H1 (cell line): ENCODE results near the gene RELT. TPM values are rescaled to one million over a fixed set of nuclear protein-coding genes. Genes with fewer than 3 reads are reported as not detected.

Experiments used
- CTCF ChIA-PET: fragments of 300-600 bp; sonication (Branson Sonifier 250); formaldehyde crosslinking; loops from one replicate; lab custom pipeline; 2021; ENCODE audit not compliant: partially characterized antibody; lab: Charles Lee
- POLR2A ChIA-PET: fragments of 300-600 bp; sonication (Branson Sonifier 250); formaldehyde crosslinking; loops from one replicate; lab custom pipeline; 2021; ENCODE audit warnings: inconsistent platforms; ENCODE audit not compliant: partially characterized antibody; lab: Charles Lee
- DNase-seq, 2 experiments: peaks; one replicate each; pipeline versions ENCODE4 v3.0.0 to v3.0.0-alpha.2; 2010 to 2022; ENCODE audit warnings: low spot score in 2 of 2, low read depth in 1 of 2, mixed read lengths in 1 of 2
- FAIRE-seq: peaks from 2 replicates; lab custom pipeline; 2011; peaks lifted over from hg19 to GRCh38; lab: Jason Lieb, UNC
- H2AFZ ChIP-seq: 2 replicates; pipeline ENCODE4 v1.8.1; 2012; ENCODE audit warnings: low read length, inconsistent platforms
- H2AK5ac ChIP-seq: 2 replicates; pipeline ENCODE4 v1.6.1; 2013; ENCODE audit warnings: low read depth, low read length
- H2BK120ac ChIP-seq: replicated peaks from 2 replicates; pipeline ENCODE3; 2013; ENCODE audit warnings: low read depth, low read length, inconsistent platforms
- H2BK12ac ChIP-seq: 2 replicates; pipeline ENCODE4 v1.6.1; 2013; ENCODE audit warnings: low read depth, low read length
- H2BK15ac ChIP-seq: 2 replicates; pipeline ENCODE4 v1.6.1; 2013; ENCODE audit warnings: low read length
- H2BK20ac ChIP-seq: 2 replicates; pipeline ENCODE4 v1.6.1; 2013; ENCODE audit warnings: low read length
- H2BK5ac ChIP-seq: 2 replicates; pipeline ENCODE4 v1.6.1; 2013; ENCODE audit warnings: low read depth, low read length
- H3K14ac ChIP-seq: 2 replicates; pipeline ENCODE4 v1.6.1; 2013; ENCODE audit warnings: inconsistent platforms; ENCODE audit not compliant: insufficient read length
- H3K18ac ChIP-seq: 2 replicates; pipeline ENCODE4 v1.6.1; 2013; ENCODE audit warnings: low read length; ENCODE audit errors: extremely low read depth
- H3K23ac ChIP-seq: 2 replicates; pipeline ENCODE4 v1.6.1; 2013; ENCODE audit warnings: inconsistent platforms; ENCODE audit not compliant: insufficient read length
- H3K23me2 ChIP-seq: 2 replicates; pipeline ENCODE4 v1.6.1; 2013; ENCODE audit warnings: low read depth, low read length
- H3K27ac ChIP-seq: 2 replicates; pipeline ENCODE4 v1.6.1; 2011; ENCODE audit warnings: low read depth, low read length, inconsistent platforms
- H3K27me3 ChIP-seq, 4 experiments: replicated peaks in 1 of 4; 1 replicate in 1 of 4; 2 replicates in 3 of 4; pipeline versions ENCODE4 v1.6.1 to v1.8.1; 2011 to 2013; ENCODE audit warnings: low read length in 3 of 4, mild to moderate bottlenecking in 3 of 4, inconsistent platforms in 2 of 4, mixed read lengths in 2 of 4, moderate library complexity in 1 of 4; ENCODE audit not compliant: control insufficient read depth in 3 of 4, insufficient read depth in 3 of 4; ENCODE audit errors: extremely low read depth in 1 of 4
- H3K36me3 ChIP-seq, 4 experiments: 2 replicates each; pipeline versions ENCODE4 v1.6.1 to v1.8.1; 2011 to 2013; ENCODE audit warnings: mild to moderate bottlenecking in 4 of 4, low read length in 3 of 4, moderate library complexity in 2 of 4, control low read depth in 1 of 4, inconsistent platforms in 1 of 4; ENCODE audit not compliant: insufficient read depth in 4 of 4, control insufficient read depth in 2 of 4
- H3K4ac ChIP-seq: replicated peaks from 2 replicates; pipeline ENCODE3; 2013; ENCODE audit warnings: low read length, low read depth, mixed read lengths, inconsistent platforms; ENCODE audit not compliant: insufficient read length
- H3K4me1 ChIP-seq, 4 experiments: replicated peaks in 1 of 4; 1 replicate in 1 of 4; 2 replicates in 3 of 4; pipeline versions ENCODE4 v1.6.1 to v1.8.1; 2011 to 2013; ENCODE audit warnings: low read length in 3 of 4, inconsistent platforms in 2 of 4, mixed read lengths in 1 of 4; ENCODE audit not compliant: insufficient read depth in 4 of 4, control insufficient read depth in 3 of 4
- H3K4me2 ChIP-seq, 2 experiments: 2 replicates each; pipeline versions ENCODE4 v1.6.1 to v1.8.1; 2011 to 2013; ENCODE audit warnings: low read depth in 2 of 2, low read length in 2 of 2, control low read depth in 1 of 2, inconsistent platforms in 1 of 2, mild to moderate bottlenecking in 1 of 2; ENCODE audit not compliant: insufficient read depth in 1 of 2
- H3K4me3 ChIP-seq, 4 experiments: fragments of 200-600, 300-600 bp in 1 of 4; sonication (generic), shearing (Covaris generic), sonication (Bioruptor Twin) in 1 of 4; 2 replicates each; pipeline versions ENCODE4 v1.5.1 to v1.8.1; 2011 to 2016; ENCODE audit warnings: low read length in 4 of 4, low read depth in 3 of 4, control low read depth in 2 of 4, inconsistent platforms in 2 of 4, mild to moderate bottlenecking in 2 of 4, mixed read lengths in 1 of 4, moderate library complexity in 1 of 4; ENCODE audit not compliant: insufficient read depth in 2 of 4; ENCODE audit errors: extremely low read depth in 1 of 4
- H3K56ac ChIP-seq: replicated peaks from 2 replicates; pipeline ENCODE3; 2013; ENCODE audit warnings: low read depth, mild to moderate bottlenecking, mixed read lengths, low read length, inconsistent platforms; ENCODE audit not compliant: insufficient read length
- H3K79me1 ChIP-seq: 2 replicates; pipeline ENCODE4 v1.6.1; 2013; ENCODE audit warnings: low read depth, low read length, control low read depth
- H3K79me2 ChIP-seq, 2 experiments: 2 replicates each; pipeline versions ENCODE4 v1.6.1 to v1.8.1; 2012 to 2013; ENCODE audit warnings: low read length in 2 of 2, mild to moderate bottlenecking in 2 of 2, inconsistent platforms in 1 of 2; ENCODE audit not compliant: insufficient read depth in 2 of 2, control insufficient read depth in 1 of 2
- H3K9ac ChIP-seq, 4 experiments: replicated peaks in 1 of 4; 1 replicate in 1 of 4; 2 replicates in 3 of 4; pipeline versions ENCODE4 v1.6.1 to v1.8.1; 2011 to 2013; ENCODE audit warnings: low read depth in 3 of 4, low read length in 3 of 4, control low read depth in 2 of 4, mild to moderate bottlenecking in 2 of 4, moderate library complexity in 2 of 4, inconsistent platforms in 1 of 4; ENCODE audit errors: extremely low read depth in 1 of 4
- H3K9me3 ChIP-seq, 2 experiments: 2 replicates each; pipeline versions ENCODE4 v1.6.1 to v1.8.1; 2012 to 2013; ENCODE audit warnings: mild to moderate bottlenecking in 2 of 2, moderate library complexity in 2 of 2, control low read depth in 1 of 2, inconsistent platforms in 1 of 2, low read depth in 1 of 2, low read length in 1 of 2, mixed read lengths in 1 of 2; ENCODE audit not compliant: insufficient read depth in 2 of 2
- H4K20me1 ChIP-seq, 2 experiments: replicated peaks in 1 of 2; 2 replicates each; pipeline versions ENCODE3 to v1.8.1; 2011 to 2013; ENCODE audit warnings: inconsistent platforms in 2 of 2, low read length in 2 of 2, mild to moderate bottlenecking in 1 of 2; ENCODE audit not compliant: insufficient read depth in 2 of 2, control insufficient read depth in 1 of 2
- H4K5ac ChIP-seq: 2 replicates; pipeline ENCODE4 v1.6.1; 2013; ENCODE audit warnings: low read length, low read depth, mixed read lengths, inconsistent platforms; ENCODE audit not compliant: insufficient read length
- H4K8ac ChIP-seq: 2 replicates; pipeline ENCODE4 v1.8.0; 2013; ENCODE audit warnings: mild to moderate bottlenecking, moderate library complexity, low read length, inconsistent platforms; ENCODE audit not compliant: insufficient read depth; ENCODE audit errors: extremely low read depth
- H4K91ac ChIP-seq: replicated peaks from 2 replicates; pipeline ENCODE3; 2013; ENCODE audit warnings: low read length, mixed read lengths, inconsistent platforms; ENCODE audit not compliant: insufficient read length
- GABPA ChIP-seq: IDR thresholded peaks from 2 replicates; pipeline ENCODE4 v1.6.1; 2011; ENCODE audit warnings: mild to moderate bottlenecking, low read length, moderate library complexity, borderline replicate concordance; ENCODE audit not compliant: insufficient read depth
- RNF2 ChIP-seq: fragments of 200-900, 300-1000 bp; sonication (generic); IDR thresholded peaks from 2 replicates; pipeline ENCODE4 v1.7.1; 2016; ENCODE audit warnings: borderline replicate concordance, low read depth, mild to moderate bottlenecking, antibody characterized with exemption, low read length; ENCODE audit not compliant: poor library complexity, severe bottlenecking; ENCODE audit errors: missing control alignments
- TAF7 ChIP-seq: optimal IDR thresholded peaks from 2 replicates; pipeline ENCODE3; 2011; ENCODE audit warnings: low read depth, mild to moderate bottlenecking, inconsistent platforms, low read length, moderate library complexity, borderline replicate concordance
- ZNF274 ChIP-seq: IDR thresholded peaks from 2 replicates; pipeline ENCODE4 v1.7.0; 2012; ENCODE audit warnings: low read length, borderline replicate concordance; ENCODE audit errors: extremely low read depth
- WGBS, 2 experiments: shearing (Covaris generic) in 1 of 2; methylation state at CpG; one replicate each; pipeline versions ENCODE4 v1.1.6 to v1.1.7; 2013 to 2015; ENCODE audit warnings: low lambda C conversion rate in 2 of 2, mixed read lengths in 2 of 2, inconsistent platforms in 1 of 2, low coverage in 1 of 2, missing lambda C conversion rate in 1 of 2; ENCODE audit not compliant: insufficient replicate concordance in 2 of 2, insufficient coverage in 1 of 2, insufficient read length in 1 of 2; ENCODE audit errors: extremely low coverage in 1 of 2, missing lambda C conversion rate in 1 of 2; 5-methylcytosine and 5-hydroxymethylcytosine counted together
- polyA plus RNA-seq, 7 experiments: library from polyadenylated mRNA; depleted of rRNA in 3 of 7; stranded (reverse) in 5 of 7; unstranded in 2 of 7; fragments of >200 nt in 5 of 7; fragments of 200-250 nt in 2 of 7; gene quantifications; 1 replicate in 5 of 7; 2 replicates in 1 of 7; 4 replicates in 1 of 7; pipeline versions ENCODE4 v1.2.1 to v1.2.3, GENCODE V29; 2011 to 2013; ENCODE audit warnings: missing spikeins in 2 of 7, mixed read lengths in 2 of 7
- total RNA-seq: library from RNA; stranded (reverse); fragmentation: NEBNext Ultra II Directional; extraction: Animal tissue kit (Norgen Biotek cat#: 25700); gene quantifications from 2 replicates; pipeline ENCODE4 v1.2.1, GENCODE V29; 2021

RELT gene
- total and polyA plus RNA-seq, 2 of the 8 experiments (the other 6 are each of a cell fraction or from before 2014, with no cell fraction given), result 3.4 to 5.7 TPM

- no peak overlapping the region for H3K9ac ChIP-seq
- no peak overlapping the region for H3K14ac ChIP-seq
- peak overlapping the region; percentile 12; the same call in 1 of the 2 replicates for H2BK5ac ChIP-seq
- H3K23ac ChIP-seq, result no peak overlapping the region
- POLR2A ChIA-PET, result interaction anchor here (1.0 to 1.3 kb wide), 2 partner anchors 11 to 13 kb away, joined by 3 read pairs; no protein-coding TSS in a partner anchor
- H3K9me3 ChIP-seq, result no peaks in the 10 kb centered on the region
- H2BK120ac ChIP-seq, result no peak overlapping the region
- peak overlapping the region; percentile 9 for H4K91ac ChIP-seq
- peaks cover 0 to 11% (median 0%) of the 10 kb centered on the region in 4 experiments; a peak in 1 of 7 replicates for H3K4me1 ChIP-seq
- peak overlapping the region; percentile 16 for H3K4ac ChIP-seq
- H3K27ac ChIP-seq, result no peak overlapping the region
- no peak overlapping the region for H2BK12ac ChIP-seq
- H3K27me3 ChIP-seq, result 0 out of 7 replicates have a peak, but pooled peaks cover 0 to 2% (median 0%) of the 10 kb centered on the region in 4 experiments
- no peak overlapping the region for H3K18ac ChIP-seq
- no peak overlapping the region for H4K5ac ChIP-seq
- H3K23me2 ChIP-seq, result no peaks in the 10 kb centered on the region
- WGBS, 2 experiments, result 88% methylated on average over 6 of the region's 9 CpGs; no CpG with 5 or more reads in 1 of the 2 experiments
- no peaks in the 10 kb centered on the region for H3K36me3 ChIP-seq
- peaks cover 7% of the 10 kb centered on the region; the same call in 1 of the 2 replicates for H3K79me1 ChIP-seq
- FAIRE-seq, result no peak
- TF ChIP-seq TAF7 (no peak), ZNF274 (no peak), GABPA (no peak), RNF2 (no peak)
- TF ChIP-seq, all 59 proteins: peak for 0
- Histone ChIP-seq H2AFZ (no peak overlapping the region), H2BK15ac (no peak overlapping the region), H4K20me1 (peaks cover 6 to 9% of the 10 kb centered on the region in 2 experiments), H4K8ac (peak overlapping the region; percentile 65; the same call in 1 of the 2 replicates), H2AK5ac (no peak overlapping the region; the same call in 1 of the 2 replicates), H3K4me3 (no peak overlapping the region), H2BK20ac (no peak overlapping the region), H3K4me2 (no peak overlapping the region), H3K79me2 (peaks cover 0 to 3% of the 10 kb centered on the region in 2 experiments; a peak in 1 of 4 replicates), H3K56ac (no peak overlapping the region)
- no peak for DNase-seq
- CTCF ChIA-PET, result interaction anchor here (0.7 to 59.1 kb wide), 12 partner anchors 10 to 277 kb away, joined by 3 to 1456 read pairs (median 4); no protein-coding TSS in a partner anchor
These were observed 7.3 kb downstream of the RELT start for GRCh38 chr11:73383249-73384124.
